CD4-positive, alpha-beta T cell treated with Interleukin-10 for 1 hour (primary cell): ENCODE results near the gene MYH8.

Source experiments
- DNase-seq: peaks from one replicate; pipeline ENCODE4 v3.0.0-alpha.2; 2020

Gene MYH8

DNA sequence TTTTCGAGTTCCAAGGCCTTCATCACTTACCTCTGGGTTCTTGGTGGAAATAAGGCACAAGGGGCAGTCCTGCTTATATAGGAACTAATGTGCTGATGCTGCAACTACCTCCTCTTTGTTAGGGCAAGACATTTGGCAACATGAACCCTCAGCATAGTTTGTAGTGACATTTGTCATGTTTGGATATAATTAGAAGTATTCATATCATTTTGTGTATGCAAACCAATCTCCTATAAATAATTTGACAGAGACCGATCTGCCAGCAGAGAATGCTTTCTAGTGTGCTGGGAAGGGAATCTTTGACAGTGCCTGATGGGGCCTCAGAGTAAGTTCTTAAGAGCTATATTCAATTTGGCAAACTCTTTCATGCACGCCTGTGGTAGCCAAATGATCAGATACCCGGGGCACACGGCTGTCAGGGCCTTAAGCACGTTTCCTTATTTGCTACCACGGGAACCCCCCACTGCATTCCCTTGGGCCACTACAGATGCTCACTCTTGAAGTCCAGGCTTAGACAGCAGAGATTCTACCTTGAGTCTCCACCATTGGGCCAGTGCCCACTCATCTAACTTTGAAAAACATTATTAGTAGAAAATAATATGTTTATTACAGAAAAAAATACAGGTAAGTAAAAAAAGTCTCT lies at the start of gene MYH8:
TSS of gene MYH8 (minus strand) at position 51 of the 643 bp plus-strand sequence. CDS start 1,723 bp downstream, outside the sequence.
- DNase-seq, result no peak

DNA sequence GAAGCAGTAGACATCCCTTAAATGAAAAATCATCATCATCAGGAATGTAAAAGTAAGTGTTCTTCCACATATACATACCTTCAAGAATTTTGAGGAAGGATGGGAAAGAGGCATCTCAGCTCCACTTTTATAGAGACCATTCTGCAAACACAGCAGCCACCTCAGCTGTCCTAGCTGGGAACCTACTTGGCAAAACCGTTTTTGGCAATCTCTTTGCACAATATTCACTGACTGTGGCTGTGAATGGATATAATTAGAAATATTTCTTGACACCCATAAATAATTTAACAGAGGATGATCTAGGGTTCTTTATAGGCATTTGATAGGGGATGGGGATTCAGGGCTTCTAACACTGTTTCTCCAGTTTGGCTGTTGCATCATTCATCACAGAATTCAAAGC lies 47.7 kb upstream of the MYH8 start, which contains the start of gene MYH4:
TSS of gene MYH4 (minus strand) at position 101 of the 400 bp plus-strand sequence. CDS start 2,814 bp downstream, outside the sequence.
- no peak for DNase-seq

DNA sequence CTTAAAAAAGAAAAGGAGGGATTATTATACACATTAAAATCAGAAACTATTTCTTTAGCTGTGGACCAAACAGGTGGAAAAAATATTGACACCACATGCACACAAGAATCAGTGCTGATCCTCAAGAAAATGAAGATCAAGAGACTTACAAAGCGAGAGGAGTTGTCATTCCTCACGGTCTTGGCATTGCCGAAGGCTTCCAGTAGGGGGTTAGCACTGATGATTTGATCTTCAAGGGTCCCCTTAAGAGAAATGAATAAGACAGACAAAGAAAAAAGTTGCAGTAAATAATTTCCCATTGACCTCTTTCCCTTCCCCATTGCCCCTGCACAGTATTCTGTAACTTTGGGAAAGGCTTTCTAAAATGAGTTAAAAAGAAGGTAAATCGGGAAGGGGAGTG lies 41.7 kb upstream of the MYH8 start:
- no peak for DNase-seq

DNA sequence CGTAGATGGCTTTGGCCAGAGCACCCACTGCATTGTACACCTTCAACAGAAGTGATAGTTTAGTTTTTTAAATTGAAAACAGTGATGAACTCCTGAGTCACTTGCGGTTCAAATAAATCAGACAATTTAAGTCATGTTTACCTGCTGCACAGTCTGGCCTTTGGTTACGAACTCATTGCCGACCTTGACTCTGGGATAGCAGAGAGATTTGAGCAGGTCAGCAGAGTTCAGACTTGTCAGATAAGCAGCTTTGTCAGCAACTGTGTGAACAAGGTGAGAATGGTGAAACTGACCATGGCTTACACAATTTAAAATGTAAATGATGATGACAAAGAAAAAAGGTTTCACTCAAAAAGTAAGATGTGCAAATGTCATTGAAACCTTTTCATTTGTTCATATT lies 38.3 kb upstream of the MYH8 start:
- no peak for DNase-seq

DNA sequence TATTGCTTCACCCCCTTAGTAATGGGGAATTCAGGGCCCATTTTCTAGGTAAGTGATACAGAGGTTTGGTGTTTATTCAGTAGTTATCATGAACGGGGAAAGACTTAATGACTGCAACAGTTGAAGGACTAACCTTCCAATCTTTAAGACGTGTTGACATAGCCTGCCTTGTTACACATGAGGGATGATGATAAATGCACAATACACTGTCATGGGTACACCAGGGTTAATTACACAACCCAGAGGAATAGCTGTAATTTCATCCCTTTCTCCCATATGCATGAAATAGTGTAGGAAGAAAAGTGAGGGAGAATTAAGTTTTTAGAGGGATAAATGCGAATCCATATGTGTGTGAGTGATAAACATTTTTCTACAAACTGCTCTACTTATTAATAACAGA lies 37.0 kb upstream of the MYH8 start:
- no peak for DNase-seq

DNA sequence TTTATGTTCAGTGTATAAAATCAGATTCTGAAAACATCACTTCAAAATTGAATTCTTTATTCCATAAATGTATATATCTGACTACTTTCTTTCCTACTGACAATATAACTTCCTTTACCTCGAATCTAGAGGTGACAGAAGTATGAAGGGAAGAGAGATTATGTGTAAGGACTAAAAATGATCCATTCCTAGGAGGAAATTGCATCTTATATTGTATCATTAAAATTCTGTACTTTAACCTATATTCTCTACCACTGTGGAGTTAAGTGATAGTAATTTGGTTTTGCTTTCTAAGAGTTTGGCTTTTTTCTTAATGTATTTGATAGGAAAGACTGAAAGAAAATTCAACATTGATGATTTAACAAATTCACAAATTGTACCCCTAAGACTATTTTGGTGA lies 36.2 kb upstream of the MYH8 start:
- no peak for DNase-seq

DNA sequence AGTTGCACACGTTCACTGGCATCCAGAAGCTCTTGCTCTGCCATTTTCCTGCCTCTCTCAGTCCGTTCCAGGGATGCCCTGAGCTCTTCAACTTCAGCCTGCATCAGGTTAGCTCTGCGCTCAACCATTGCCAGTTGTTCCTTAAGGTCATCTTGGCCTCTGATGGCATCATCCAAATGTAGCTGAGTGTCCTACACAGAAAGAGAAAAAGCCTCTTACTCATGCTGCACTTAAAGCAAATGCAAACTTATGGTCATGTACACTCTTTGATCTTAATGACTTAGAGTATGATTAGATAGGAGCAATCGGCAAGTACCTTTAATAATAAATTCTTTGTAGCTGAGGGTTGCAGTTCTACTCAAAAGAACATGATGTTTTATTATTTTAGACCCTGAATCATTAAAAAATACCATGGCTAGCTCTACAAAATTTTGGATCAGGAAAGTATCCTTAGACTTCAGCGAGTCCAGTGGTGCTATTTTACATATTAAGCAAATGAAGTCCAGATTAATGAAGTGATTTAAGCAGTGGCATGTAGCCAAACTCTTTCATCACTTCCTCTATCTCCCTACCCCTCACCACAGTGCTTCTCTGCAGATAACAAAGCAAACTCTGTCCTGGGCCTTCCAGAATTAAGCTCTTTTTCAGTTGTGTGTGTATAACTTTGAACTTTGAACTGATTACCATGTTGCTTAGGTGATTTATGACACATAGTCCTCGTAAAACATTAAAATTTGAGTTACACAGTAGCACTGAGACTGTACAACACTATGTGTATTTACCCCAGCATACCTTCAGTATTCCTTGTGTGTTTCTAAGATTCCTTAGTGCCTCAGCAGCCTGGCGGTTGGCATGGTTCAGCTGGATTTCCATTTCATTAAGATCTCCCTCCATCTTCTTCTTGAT lies 25.5 kb upstream of the MYH8 start:
- no peak for DNase-seq

DNA sequence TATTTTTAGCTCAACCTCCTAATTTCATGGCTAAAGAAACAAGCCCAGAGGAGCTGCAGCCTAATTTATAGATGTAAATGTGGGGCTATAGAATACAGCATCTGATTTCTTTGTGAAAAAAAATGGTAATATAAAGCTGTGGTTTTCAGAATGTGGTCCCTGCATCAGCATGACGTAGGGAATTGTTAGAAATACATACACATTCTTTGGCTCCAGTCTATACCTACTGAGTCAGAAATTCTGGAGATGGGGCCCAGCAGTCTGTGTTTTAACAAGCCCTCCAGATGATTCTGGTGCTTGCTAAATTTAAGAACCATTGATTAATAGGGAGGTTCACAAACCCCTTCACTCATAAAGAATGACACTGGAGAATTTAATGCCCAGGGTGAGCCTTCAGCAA lies 18.1 kb upstream of the MYH8 start:
- no peak for DNase-seq

DNA sequence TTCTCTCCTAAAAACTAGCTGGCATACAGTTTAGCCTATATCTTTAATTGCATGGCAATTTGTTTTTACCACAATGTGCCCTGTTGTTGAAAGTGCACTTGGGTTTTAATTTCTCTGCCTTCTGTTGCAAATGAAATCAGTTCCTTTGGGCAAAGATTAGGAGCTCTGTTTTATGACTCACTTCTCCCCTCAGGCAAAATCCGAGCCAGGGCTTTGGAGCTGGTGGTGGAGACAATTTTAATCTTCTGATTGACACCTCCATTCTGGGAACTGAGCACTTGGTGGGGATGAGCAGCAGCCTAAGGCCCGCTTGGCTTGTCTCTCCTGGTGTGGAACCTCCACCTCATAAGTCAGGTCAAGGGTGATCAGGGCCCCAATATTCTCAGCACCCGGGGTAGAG lies 13.3 kb upstream of the MYH8 start:
- DNase-seq, result no peak

DNA sequence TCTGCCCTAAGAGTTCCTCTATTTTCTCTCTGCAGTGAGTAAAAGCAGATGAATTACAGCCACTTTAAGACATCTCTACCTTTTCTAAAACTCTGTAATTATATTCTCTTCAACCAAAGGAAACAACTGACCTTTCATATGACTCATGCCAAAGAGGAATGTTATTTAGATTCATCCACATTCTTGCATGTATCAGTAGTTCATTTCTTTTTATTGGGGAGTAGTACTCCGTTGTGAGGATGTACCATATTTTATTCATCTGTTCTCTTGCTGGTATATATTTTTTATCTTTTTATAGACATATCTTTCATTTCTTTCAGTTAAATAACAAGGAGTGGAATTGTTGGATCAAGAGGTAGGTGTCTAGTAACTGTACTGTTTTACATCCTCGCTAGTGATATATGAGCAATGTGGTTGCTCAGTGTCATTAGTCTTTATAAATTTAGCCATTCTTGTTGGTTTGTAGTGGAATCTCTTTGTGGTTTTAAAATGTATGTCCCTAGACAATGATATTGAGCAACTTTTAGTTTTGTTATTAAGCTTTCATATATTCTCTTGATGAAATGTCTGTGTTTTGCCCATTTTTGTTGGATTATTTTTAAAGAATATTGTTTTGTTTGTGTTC lies 7.8 kb upstream of the MYH8 start:
- DNase-seq, result no peak

DNA sequence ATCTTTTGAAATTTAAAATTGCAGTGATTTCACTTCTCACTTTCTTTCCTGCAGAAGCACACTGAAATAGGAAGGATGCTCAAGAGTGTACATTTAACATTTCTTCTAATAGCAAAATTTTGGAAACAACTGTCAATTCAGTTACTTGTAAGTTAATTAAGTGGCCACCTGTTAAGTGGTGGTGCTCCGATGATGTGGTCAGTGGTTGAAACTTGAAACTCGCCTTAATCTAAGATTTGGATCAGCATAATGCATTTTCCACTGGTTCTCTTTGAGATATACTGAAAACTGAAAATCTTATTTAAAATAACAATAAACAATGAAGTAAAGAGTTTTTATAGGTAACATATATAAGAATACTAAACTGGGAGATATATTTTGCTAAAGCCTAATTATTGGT lies 7.0 kb upstream of the MYH8 start:
- DNase-seq, result no peak

DNA sequence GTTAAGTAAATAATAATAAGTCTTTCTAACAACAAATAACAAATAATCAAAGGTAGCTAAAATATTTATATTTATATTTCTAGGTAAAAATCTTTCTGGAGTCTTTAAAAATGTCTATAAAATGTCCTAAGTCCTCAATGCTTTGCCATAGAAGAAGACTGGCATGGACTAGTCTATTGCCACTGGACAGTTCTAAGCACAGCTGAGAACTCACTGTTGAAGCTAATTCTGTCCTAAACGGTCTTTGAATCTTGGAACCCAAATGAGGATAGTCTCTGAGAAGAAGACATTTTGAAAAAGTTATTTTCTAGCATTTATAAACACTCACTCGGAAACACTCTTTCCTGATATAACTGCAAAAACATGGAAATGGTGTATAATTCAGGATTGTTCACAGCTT lies 539 bp downstream of the MYH8 start:
- no peak for DNase-seq

DNA sequence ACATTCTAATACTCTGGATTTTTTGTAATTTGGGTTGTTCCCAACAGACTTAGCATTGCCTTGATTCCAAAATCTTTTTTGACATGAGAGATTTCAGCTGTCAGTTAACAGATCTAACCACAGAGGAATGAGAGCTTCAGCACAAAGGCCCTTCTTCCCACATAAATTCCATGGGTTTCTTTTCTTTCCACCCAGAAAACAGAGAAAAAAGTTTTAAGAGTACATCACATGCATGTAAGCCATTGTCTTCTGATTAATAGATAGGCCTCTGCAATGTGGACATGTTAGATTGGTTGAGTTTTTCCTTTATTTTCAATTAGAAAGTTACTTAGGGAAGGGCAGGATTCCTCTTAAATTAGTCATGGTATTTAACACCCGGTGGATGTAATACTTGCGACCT lies 939 bp downstream of the MYH8 start:
- no peak for DNase-seq

DNA sequence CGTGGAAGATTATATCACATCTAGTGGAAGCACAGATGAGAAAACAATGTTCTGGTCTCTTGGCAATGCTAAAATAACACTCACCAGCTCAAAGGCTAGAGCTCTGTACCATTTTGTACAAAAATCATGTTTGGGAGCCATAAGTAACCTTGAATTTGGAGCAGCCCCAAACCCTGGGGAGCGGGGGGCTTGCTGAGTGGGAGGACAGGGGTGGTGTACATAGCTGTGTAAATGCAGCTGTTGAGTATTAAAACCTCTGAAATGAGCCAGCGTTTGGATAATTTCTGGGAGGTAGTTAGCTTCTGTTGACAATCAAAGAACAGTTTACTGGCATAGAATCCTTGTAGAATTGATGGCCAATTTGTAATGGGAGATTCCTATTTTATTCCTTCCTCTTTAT lies 4.3 kb downstream of the MYH8 start:
- DNase-seq, result no peak

DNA sequence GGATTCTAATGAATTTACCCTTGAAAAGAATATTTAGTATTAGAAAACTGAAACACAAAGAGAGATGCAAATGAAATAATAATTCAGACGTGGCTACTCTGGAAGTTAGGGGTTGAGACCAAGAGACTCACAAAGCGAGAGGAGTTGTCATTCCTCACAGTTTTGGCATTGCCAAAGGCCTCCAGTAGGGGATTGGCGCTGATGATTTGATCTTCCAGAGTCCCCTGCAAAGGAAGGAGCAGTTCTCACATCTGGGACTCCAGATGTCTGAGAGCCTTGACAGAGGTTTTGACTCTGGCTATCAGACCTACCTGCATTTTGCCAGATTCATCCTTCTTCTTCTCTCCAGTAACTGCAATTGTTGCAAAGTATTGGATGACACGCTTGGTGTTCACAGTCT lies 6.6 kb downstream of the MYH8 start:
- no peak for DNase-seq

DNA sequence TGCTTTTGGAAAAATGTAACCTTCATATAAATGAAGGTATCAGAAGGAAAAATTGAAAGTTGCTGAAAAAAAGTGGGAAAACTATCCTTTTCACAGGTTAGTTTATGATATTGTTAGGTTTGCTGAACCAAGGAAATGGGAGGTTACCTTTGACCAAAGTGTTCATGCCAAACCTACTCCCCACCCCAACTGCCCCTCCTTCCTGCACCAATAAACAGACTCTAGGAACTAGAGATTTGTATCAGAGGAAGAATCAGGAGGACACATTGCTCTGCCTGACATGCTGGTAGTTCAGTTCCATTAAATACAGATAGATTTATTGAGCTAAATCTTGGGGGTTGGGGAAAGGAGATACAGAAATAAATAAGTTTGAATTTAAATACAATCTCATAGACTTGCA lies 18.2 kb downstream of the MYH8 start:
- no peak for DNase-seq

DNA sequence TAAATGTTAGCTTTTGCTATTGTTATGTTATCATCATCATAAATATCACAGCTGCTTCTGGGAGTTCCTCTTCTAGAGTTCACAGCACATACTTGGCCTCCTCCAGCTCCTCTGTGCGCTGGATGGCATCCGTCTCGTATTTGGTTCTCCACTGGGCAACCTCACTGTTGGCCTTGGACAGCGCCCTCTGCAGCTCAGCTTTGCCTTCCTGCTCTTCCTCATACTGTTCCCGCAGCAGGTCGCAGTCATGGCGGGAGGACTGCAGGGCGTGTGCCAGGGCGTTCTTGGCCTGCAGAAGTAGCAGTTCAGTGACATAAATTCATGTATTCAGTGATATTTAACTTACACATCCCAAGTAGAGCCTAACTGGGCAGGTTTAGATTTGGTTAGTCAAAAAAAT lies 23.4 kb downstream of the MYH8 start:
- no peak for DNase-seq

DNA sequence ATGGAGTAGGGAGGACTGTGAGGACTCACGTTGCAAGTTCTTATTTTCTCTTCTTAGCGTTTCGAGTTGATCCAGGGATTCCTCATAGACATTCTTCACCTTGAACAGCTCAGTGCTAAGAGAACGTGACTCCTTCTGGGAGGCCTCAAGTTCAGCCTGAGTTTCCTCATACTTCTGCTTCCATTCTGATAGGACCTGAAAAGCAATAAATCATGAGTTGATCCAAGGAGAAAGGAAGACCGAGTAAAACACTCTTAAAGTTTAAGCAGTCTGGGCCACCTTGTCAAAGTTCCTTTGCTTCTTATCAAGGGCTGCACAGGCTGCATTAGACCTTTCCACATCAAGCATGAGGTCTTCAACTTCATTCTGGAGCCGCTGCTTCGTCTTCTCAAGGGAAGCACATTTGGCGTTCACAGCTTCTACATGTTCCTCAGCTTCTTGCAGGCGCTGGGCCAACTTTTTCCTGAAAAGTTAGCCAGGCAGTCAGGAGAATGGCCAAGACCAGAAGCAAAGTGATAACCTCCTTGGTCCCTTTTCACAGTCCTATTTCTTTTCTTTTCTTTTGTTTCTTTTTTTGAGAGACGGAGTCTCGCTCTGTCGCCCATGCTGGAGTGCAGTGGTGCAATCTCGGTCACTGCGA lies 25.1 kb downstream of the MYH8 start:
- DNase-seq, result no peak

DNA sequence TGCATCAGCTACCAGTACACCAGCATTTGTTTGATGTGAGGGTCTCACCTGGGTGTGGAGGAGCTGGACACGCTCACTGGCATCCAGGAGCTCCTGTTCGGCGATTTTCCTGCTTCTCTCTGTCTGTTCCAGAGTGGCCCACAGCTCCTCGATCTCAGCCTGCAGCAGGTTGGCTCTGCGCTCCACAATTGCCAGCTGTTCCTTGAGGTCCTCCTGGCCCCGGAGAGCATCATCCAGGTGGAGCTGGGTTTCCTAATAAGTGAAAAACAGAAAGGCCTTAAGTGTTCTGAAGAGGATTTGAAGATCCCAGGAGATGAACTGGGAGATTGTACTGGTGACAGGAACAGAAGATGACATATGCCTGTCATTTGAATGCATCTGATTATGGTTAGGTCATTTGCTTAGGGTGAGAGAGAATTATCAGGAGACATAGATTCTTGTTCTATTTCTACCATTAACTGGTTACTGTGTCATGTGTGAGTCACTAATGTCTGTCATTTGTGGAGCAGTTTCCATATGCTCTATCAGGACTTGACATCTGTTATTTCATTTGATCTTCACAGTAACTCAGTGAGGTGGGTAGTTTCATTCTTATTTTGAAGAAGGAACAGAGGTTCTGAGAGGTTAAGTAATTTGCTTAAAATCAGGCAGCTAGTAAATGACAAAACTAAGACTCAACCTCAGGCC lies 27.4 kb downstream of the MYH8 start:
- DNase-seq, result no peak

DNA sequence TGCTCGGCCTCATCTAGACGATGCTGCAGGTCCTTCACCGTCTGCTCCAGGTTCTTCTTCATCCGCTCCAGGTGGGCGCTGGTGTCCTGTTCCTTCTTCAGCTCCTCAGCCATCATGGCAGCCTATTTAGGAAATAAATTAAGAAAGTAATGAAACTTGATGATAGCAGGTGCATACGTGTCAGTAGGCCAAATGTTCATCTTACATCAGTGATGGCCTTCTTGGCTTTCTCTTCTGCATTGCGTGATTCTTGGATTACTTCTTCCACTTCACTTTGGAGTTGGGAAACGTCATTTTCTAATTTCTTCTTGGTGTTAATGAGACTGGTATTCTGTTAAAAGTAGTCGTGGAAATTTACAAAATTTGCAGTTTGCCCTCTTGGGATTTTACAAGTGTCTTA lies 28.9 kb downstream of the MYH8 start:
- DNase-seq, result no peak

DNA sequence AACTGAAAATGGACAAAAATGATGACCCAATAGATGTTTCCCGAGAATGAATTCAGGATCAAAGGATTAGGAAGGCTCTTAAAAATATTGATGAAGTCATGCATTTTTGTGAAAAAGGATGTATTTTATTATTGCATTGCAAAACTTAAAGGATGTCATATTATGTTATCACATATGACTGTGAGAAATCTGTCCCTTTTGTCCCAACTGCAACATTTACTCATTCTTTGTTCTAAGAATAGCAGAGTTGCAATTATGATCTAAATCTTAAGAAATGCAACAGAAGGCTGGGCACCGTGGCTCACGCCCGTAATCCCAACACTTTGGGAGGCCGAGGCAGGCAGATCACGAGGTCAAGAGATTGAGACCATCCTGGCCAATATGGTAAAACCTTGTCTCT lies 35.9 kb downstream of the MYH8 start:
- DNase-seq, result no peak

DNA sequence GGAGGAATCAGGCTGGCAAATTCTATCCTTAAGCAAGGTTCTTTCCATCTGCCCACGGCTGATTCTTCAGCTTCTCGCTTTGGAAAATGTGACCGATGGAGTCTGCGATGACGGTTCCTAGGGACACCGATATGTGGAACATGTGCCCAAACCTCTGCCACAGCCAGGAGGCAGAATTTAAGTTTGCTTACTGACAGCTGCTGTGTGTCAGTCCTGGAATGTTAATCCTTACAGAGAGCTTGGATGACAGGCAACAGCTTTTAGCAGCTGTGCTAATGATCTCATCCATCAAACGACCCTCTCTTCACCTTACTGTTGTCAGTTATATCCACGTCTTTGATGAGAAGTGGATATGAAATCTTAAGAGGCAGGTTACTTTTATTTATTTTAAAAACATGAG lies 37.6 kb downstream of the MYH8 start:
- DNase-seq, result no peak
